Fibroblast of lung (primary cell): ENCODE results near the gene SEC61A1. TPM values are rescaled to one million over a fixed set of nuclear protein-coding genes. Genes with fewer than 3 reads are reported as not detected.

Source experiments
- DNase-seq, 2 donors: peaks; one replicate each; pipeline versions ENCODE4 v3.0.0 to v3.0.0-alpha.2; 2010; ENCODE audit warnings: low read depth in 2 of 2
- H2AFZ ChIP-seq: 2 replicates; pipeline ENCODE4 v1.5.1; 2012; ENCODE audit warnings: low read length, control low read depth, inconsistent platforms
- H3K27ac ChIP-seq: 2 replicates; pipeline ENCODE4 v1.5.1; 2011; ENCODE audit warnings: low read length, control low read depth; ENCODE audit not compliant: insufficient read depth
- H3K27me3 ChIP-seq: 2 replicates; pipeline ENCODE4 v1.5.1; 2011; ENCODE audit warnings: mild to moderate bottlenecking, low read length; ENCODE audit not compliant: control insufficient read depth, insufficient read depth
- H3K36me3 ChIP-seq: 2 replicates; pipeline ENCODE4 v1.5.1; 2011; ENCODE audit warnings: low read length; ENCODE audit not compliant: control insufficient read depth, insufficient read depth
- H3K4me1 ChIP-seq: 2 replicates; pipeline ENCODE4 v1.5.1; 2011; ENCODE audit warnings: low read length; ENCODE audit not compliant: control insufficient read depth, insufficient read depth; ENCODE audit errors: extremely low read depth
- H3K4me2 ChIP-seq: 2 replicates; pipeline ENCODE4 v1.5.1; 2011; ENCODE audit warnings: low read length, control low read depth; ENCODE audit not compliant: insufficient read depth; ENCODE audit errors: extremely low read depth
- H3K4me3 ChIP-seq, 4 experiments: fragments of 200-600 bp in 1 of 4; sonication (generic) in 1 of 4; replicated peaks in 1 of 4; 2 replicates each; pipeline ENCODE4 v1.5.1; 2011 to 2016; ENCODE audit warnings: low read length in 4 of 4, low read depth in 3 of 4, mild to moderate bottlenecking in 3 of 4, control low read depth in 2 of 4, inconsistent platforms in 1 of 4, mixed read lengths in 1 of 4; ENCODE audit not compliant: insufficient read depth in 1 of 4; ENCODE audit errors: control extremely low read depth in 1 of 4
- H3K79me2 ChIP-seq: 2 replicates; pipeline ENCODE4 v1.5.1; 2012; ENCODE audit warnings: mild to moderate bottlenecking, low read length, inconsistent platforms; ENCODE audit not compliant: control insufficient read depth, insufficient read depth
- H3K9ac ChIP-seq: 2 replicates; pipeline ENCODE4 v1.5.1; 2011; ENCODE audit warnings: mild to moderate bottlenecking, low read length, control low read depth; ENCODE audit not compliant: insufficient read depth
- H3K9me3 ChIP-seq: 2 replicates; pipeline ENCODE4 v1.5.1; 2012; ENCODE audit warnings: low read depth, low read length; ENCODE audit not compliant: control insufficient read depth, insufficient read depth
- H4K20me1 ChIP-seq: 2 replicates; pipeline ENCODE4 v1.5.1; 2011; ENCODE audit warnings: low read length; ENCODE audit not compliant: control insufficient read depth, insufficient read depth; ENCODE audit errors: extremely low read depth
- CTCF ChIP-seq, 2 donors: IDR thresholded peaks in 1 of 2; conservative IDR thresholded peaks in 1 of 2; 1 replicate in 1 of 2; 2 replicates in 1 of 2; pipeline ENCODE4 v1.5.1; 2011 to 2012; ENCODE audit warnings: low read length in 2 of 2, control low read depth in 1 of 2, inconsistent platforms in 1 of 2, low read depth in 1 of 2, mild to moderate bottlenecking in 1 of 2
- EZH2 ChIP-seq: IDR thresholded peaks from 2 replicates; pipeline ENCODE4 v1.5.1; 2012; ENCODE audit warnings: low read length, control low read depth, mild to moderate bottlenecking; ENCODE audit errors: missing control alignments
- polyA plus RNA-seq, 2 donors: library from polyadenylated mRNA; depleted of rRNA in 1 of 2; stranded (reverse) in 1 of 2; unstranded in 1 of 2; fragments of >200 nt; gene quantifications; 2 replicates each; pipeline ENCODE4 v1.2.1, GENCODE V29; 2011 to 2012; ENCODE audit warnings: missing spikeins in 1 of 2
- total RNA-seq: library from RNA; depleted of rRNA; stranded (reverse); fragments of >200 nt; gene quantifications from 2 replicates; pipeline ENCODE4 v1.2.1, GENCODE V29; 2014

The SEC61A1 gene
- total and polyA plus RNA-seq, 2 donors (not counting 1 experiment from before 2014, with no cell fraction given) = 398 to 509 TPM

GRCh38 chr3:128079823-128080222 is 27.6 kb downstream of the SEC61A1 start:
- peak overlapping the region; percentile 67 for H3K27ac ChIP-seq
- H3K36me3 ChIP-seq = peaks cover 8% of the 10 kb centered on the region
- H2AFZ ChIP-seq = no peak overlapping the region
- peak overlapping the region; percentile 56 for H3K4me2 ChIP-seq
- H3K9ac ChIP-seq = no peak overlapping the region
- no peak for TF ChIP-seq CTCF (conservative IDR thresholded peaks at IDR 0.05 in 1 of 2, IDR thresholded peaks at IDR 0.05 in 1 of 2; ENCODE audit: low read depth in 1 of 2, low read length in 2 of 2)
- TF ChIP-seq EZH2 = no peak
- no peaks in the 10 kb centered on the region for H3K79me2 ChIP-seq
- DNase-seq = no peak
- peaks cover 52% of the 10 kb centered on the region for H3K4me1 ChIP-seq
- no peaks in the 10 kb centered on the region for H3K27me3 ChIP-seq
- no peaks in the 10 kb centered on the region for H4K20me1 ChIP-seq
- H3K4me3 ChIP-seq = no peak overlapping the region
- no peaks in the 10 kb centered on the region for H3K9me3 ChIP-seq

DNA sequence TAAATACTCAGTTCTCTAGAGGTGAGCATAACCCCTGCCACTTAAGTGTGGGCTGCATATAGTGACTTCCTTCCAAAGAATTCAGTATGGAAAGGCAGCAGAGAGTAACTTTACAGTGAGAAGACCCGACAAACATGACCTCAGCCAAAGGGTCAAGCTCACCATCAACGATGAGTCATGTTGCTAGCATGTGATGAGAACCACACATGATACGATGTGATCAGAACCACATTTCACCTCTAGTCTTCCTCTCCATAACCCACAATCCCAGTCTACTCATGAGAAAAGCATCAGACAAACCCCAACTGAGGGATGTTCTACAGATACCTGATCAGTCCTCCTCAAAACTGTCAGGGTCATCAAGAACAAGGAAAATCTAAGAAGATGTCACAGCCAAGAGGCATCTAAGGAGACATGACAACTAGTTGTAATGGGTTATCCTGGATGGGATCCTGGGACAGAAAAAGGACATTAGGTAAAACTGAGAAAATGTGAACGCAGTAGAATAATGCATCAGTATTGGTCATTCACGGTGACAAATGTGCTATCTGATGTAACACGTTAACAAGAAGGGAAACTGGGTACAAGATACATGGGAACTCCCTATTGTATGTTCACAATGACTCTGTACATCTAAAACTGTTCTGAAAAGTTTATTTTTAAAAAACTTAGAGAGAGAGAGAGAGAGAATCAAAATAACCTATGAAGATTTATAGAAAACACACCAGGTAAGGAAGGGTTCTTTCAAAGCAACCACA is 28.3 kb downstream of the SEC61A1 start:
- Histone ChIP-seq H3K79me2 (no peaks in the 10 kb centered on the region), H3K4me2 (no peak overlapping the region), H4K20me1 (no peaks in the 10 kb centered on the region), H3K4me1 (peaks cover 54% of the 10 kb centered on the region), H3K9me3 (no peaks in the 10 kb centered on the region), H3K27ac (peak overlapping the region; percentile 67), H3K27me3 (no peaks in the 10 kb centered on the region), H3K4me3 (no peak overlapping the region), H3K36me3 (peaks cover 12% of the 10 kb centered on the region), H3K9ac (no peak overlapping the region), H2AFZ (no peak overlapping the region)
- no peak for TF ChIP-seq EZH2
- TF ChIP-seq CTCF (conservative IDR thresholded peaks at IDR 0.05 in 1 of 2, IDR thresholded peaks at IDR 0.05 in 1 of 2; ENCODE audit: low read depth in 1 of 2, low read length in 2 of 2) = no peak
- DNase-seq = peak; percentile 91

GRCh38 chr3:128081226-128081625 is 29.0 kb downstream of the SEC61A1 start:
- H3K36me3 ChIP-seq = peaks cover 14% of the 10 kb centered on the region

More at GRCh38 chr3:128081226-128081625, 29.0 kb downstream of the SEC61A1 start:
- peaks cover 48% of the 10 kb centered on the region for H3K4me1 ChIP-seq
- no peaks in the 10 kb centered on the region for H3K9me3 ChIP-seq
- H4K20me1 ChIP-seq = no peaks in the 10 kb centered on the region
- no peak overlapping the region for H3K4me2 ChIP-seq
- DNase-seq = no peak
- H3K79me2 ChIP-seq = no peaks in the 10 kb centered on the region
- no peak overlapping the region for H3K9ac ChIP-seq
- no peak overlapping the region for H3K27ac ChIP-seq
- no peaks in the 10 kb centered on the region for H3K27me3 ChIP-seq
- H3K4me3 ChIP-seq = no peak overlapping the region
- TF ChIP-seq EZH2 (no peak), CTCF (conservative IDR thresholded peaks at IDR 0.05 in 1 of 2, IDR thresholded peaks at IDR 0.05 in 1 of 2; ENCODE audit: low read depth in 1 of 2, low read length in 2 of 2) (no peak)
- no peak overlapping the region for H2AFZ ChIP-seq
